K562 (cell line): Measurements from ENCODE around the gene HLCS. TPM values are rescaled to one million over a fixed set of nuclear protein-coding genes. Genes with fewer than 3 reads are reported as not detected.

ENCODE experiments used
- ATAC-seq: fragments of 200-7000 bp; cut with Tn5 transposase; 3 replicates; pipeline ENCODE4 v1.9.1; 2020; ENCODE audit warnings: moderate library complexity
- BruUV-seq: library from RNA; stranded (reverse); fragments of 400-500 nt; replicated peaks from 2 replicates; lab custom pipeline; 2021; lab: Mats Ljungman, UMichigan
- CTCF ChIA-PET: fragments of 300-600 bp; formaldehyde crosslinking; extraction: SDS; loops from one replicate; lab custom pipeline; 2021; ENCODE audit warnings: low intra/inter-chr PET ratio; lab: Yijun Ruan, JAX
- POLR2A ChIA-PET: fragments of 300-600, 350-650 bp; sonication (Branson Sonifier 250); formaldehyde crosslinking; extraction: SDS; loops from one replicate; lab custom pipeline; 2021; ENCODE audit warnings: antibody characterized with exemption, inconsistent platforms; lab: Yijun Ruan, JAX
- DNase-seq, 4 experiments: peaks; one replicate each; pipeline versions ENCODE4 v3.0.0 to v3.0.0-alpha.2; 2011 to 2018; ENCODE audit warnings: low spot score in 3 of 4, mixed read lengths in 3 of 4; ENCODE audit errors: extremely low read depth in 1 of 4
- FAIRE-seq: peaks from 2 replicates; lab custom pipeline; 2011; peaks lifted over from hg19 to GRCh38; lab: Jason Lieb, UNC
- H2AFZ ChIP-seq: 2 replicates; pipeline ENCODE4 v1.6.0; 2011; ENCODE audit warnings: low read depth, low read length, control low read depth, inconsistent platforms
- H3K27ac ChIP-seq: fragments of 200-600 bp; 3 replicates; pipeline ENCODE4 v1.8.0; 2011; ENCODE audit warnings: low read depth, mild to moderate bottlenecking, control low read depth, inconsistent platforms, low read length, moderate library complexity, mixed read lengths; ENCODE audit errors: extremely low read depth
- H3K27me3 ChIP-seq, 2 experiments: fragments of 300-600 bp in 1 of 2; 2 replicates in 1 of 2; 3 replicates in 1 of 2; pipeline versions ENCODE4 v1.6.0 to v1.8.0; 2011; ENCODE audit warnings: inconsistent platforms in 2 of 2, low read length in 2 of 2, mild to moderate bottlenecking in 1 of 2, mixed read lengths in 1 of 2, moderate library complexity in 1 of 2; ENCODE audit not compliant: control insufficient read depth in 2 of 2, insufficient read depth in 2 of 2
- H3K36me3 ChIP-seq: fragments of 300-600 bp; 3 replicates; pipeline ENCODE4 v1.8.0; 2011; ENCODE audit warnings: mild to moderate bottlenecking, low read length, inconsistent platforms; ENCODE audit not compliant: control insufficient read depth, insufficient read depth
- H3K4me1 ChIP-seq, 2 experiments: fragments of 200-600 bp in 1 of 2; replicated peaks in 1 of 2; 2 replicates in 1 of 2; 3 replicates in 1 of 2; pipeline versions ENCODE4 v1.5.1 to v1.8.0; 2011; ENCODE audit warnings: inconsistent platforms in 2 of 2, low read length in 2 of 2, mild to moderate bottlenecking in 1 of 2, mixed read lengths in 1 of 2, moderate library complexity in 1 of 2; ENCODE audit not compliant: control insufficient read depth in 2 of 2, insufficient read depth in 2 of 2
- H3K4me2 ChIP-seq: 2 replicates; pipeline ENCODE4 v1.6.1; 2011; ENCODE audit warnings: low read length, control low read depth, inconsistent platforms, mixed read lengths; ENCODE audit not compliant: insufficient read depth
- H3K4me3 ChIP-seq: fragments of 200-600 bp; sonication (generic), shearing (Covaris generic); 2 replicates; pipeline ENCODE4 v1.5.1; 2016; ENCODE audit warnings: control low read depth, inconsistent platforms
- H3K79me2 ChIP-seq: fragments of 200-600 bp; 3 replicates; pipeline ENCODE4 v1.8.0; 2011; ENCODE audit warnings: low read length, inconsistent platforms; ENCODE audit not compliant: control insufficient read depth, insufficient read depth
- H3K9ac ChIP-seq, 2 experiments: 2 replicates each; pipeline versions ENCODE4 v1.6.0 to v1.6.1; 2011; ENCODE audit warnings: low read depth in 2 of 2, low read length in 2 of 2, control low read depth in 1 of 2, inconsistent platforms in 1 of 2, mild to moderate bottlenecking in 1 of 2, mixed read lengths in 1 of 2; ENCODE audit not compliant: insufficient read depth in 1 of 2
- H3K9me1 ChIP-seq: one replicate; pipeline ENCODE4 v1.6.0; 2011; ENCODE audit warnings: inconsistent platforms, mild to moderate bottlenecking, low read length, moderate library complexity; ENCODE audit not compliant: control insufficient read depth, insufficient read depth
- H3K9me3 ChIP-seq: replicated peaks from 2 replicates; pipeline ENCODE4 v1.5.1; 2011; ENCODE audit warnings: low read depth, low read length, inconsistent platforms; ENCODE audit not compliant: control insufficient read depth, insufficient read depth
- H4K20me1 ChIP-seq: replicated peaks from 2 replicates; pipeline ENCODE4 v1.6.1; 2011; ENCODE audit warnings: low read length, inconsistent platforms, mixed read lengths; ENCODE audit not compliant: control insufficient read depth, insufficient read depth
- MAFF ChIP-seq: IDR thresholded peaks from 2 replicates; pipeline ENCODE4 v1.6.1; 2012; ENCODE audit warnings: low read length, improper control_type of control experiment
- PCBP1 ChIP-seq: fragments of 200-400 bp; formaldehyde crosslinking; IDR thresholded peaks from 2 replicates; pipeline ENCODE4 v1.6.1; 2018; ENCODE audit warnings: mild to moderate bottlenecking, low read depth, low read length; ENCODE audit not compliant: poor library complexity, severe bottlenecking
- SIX5 ChIP-seq, 2 experiments: IDR thresholded peaks; 2 replicates each; pipeline ENCODE4 v1.6.1; 2011; ENCODE audit warnings: low read length in 2 of 2, borderline replicate concordance in 1 of 2, low read depth in 1 of 2, mild to moderate bottlenecking in 1 of 2, moderate library complexity in 1 of 2; ENCODE audit not compliant: insufficient read depth in 1 of 2
- SMARCA4 ChIP-seq: fragments of 450-650 bp; IDR thresholded peaks from 2 replicates; pipeline ENCODE4 v1.6.1; 2016
- TOE1 ChIP-seq, 2 experiments: fragments of 450-650 bp in 1 of 2; sonication (generic) in 1 of 2; formaldehyde crosslinking in 1 of 2; IDR thresholded peaks; 2 replicates each; pipeline versions ENCODE4 v1.7.1 to v1.8.0; 2016 to 2022; ENCODE audit warnings: borderline replicate concordance in 2 of 2, mild to moderate bottlenecking in 2 of 2, antibody characterized with exemption in 1 of 2, inconsistent platforms in 1 of 2, low read depth in 1 of 2, missing genetic modification reagents in 1 of 2, moderate library complexity in 1 of 2
- ZC3H8 ChIP-seq: fragments of 450-650 bp; IDR thresholded peaks from 2 replicates; pipeline ENCODE4 v1.6.1; 2017
- ZNF140 ChIP-seq: fragments of 250-450 bp; sonication (Bioruptor Pico); IDR thresholded peaks from 2 replicates; pipeline ENCODE4 v1.8.0; 2021; ENCODE audit warnings: moderate library complexity, mild to moderate bottlenecking, inconsistent platforms
- ZNF253 ChIP-seq: fragments of 250-450 bp; sonication (Bioruptor Pico); conservative IDR thresholded peaks from 2 replicates; pipeline ENCODE4 v1.6.1; 2021; ENCODE audit warnings: mild to moderate bottlenecking
- WGBS: fragments of 100-300 bp; shearing (Covaris generic); methylation state at CpG from one replicate; pipeline ENCODE4 v1.1.6; 2016; ENCODE audit warnings: low coverage, mixed read lengths; ENCODE audit not compliant: insufficient coverage; ENCODE audit errors: missing lambda C conversion rate; 5-methylcytosine and 5-hydroxymethylcytosine counted together
- in situ Hi-C: fragments of 300-500 bp; cut with MboI; formaldehyde crosslinking; loops from 4 replicates; pipeline ENCODE4 v1.15.0; 2018; ENCODE audit warnings: inconsistent platforms, mixed read lengths
- intact Hi-C: fragments of 100-400 bp; cut with micrococcal nuclease; formaldehyde crosslinking; loops from 2 replicates; pipeline ENCODE4 v1.14.2; 2022
- polyA plus RNA-seq, 8 experiments: library from polyadenylated mRNA; depleted of rRNA in 4 of 8; stranded (reverse) in 5 of 8; unstranded in 3 of 8; fragments of >200 nt; fragmentation: Nextera tagmentation in 2 of 8; fragmentation: Illumina TruSeq in 1 of 8; extraction: Ambion mirVana in 2 of 8; extraction: Trizol in 1 of 8; gene quantifications; 2 replicates each; pipeline versions ENCODE4 v1.2.1 to v1.2.3, GENCODE V29; 2011 to 2014; ENCODE audit warnings: inconsistent platforms in 1 of 8, missing spikeins in 1 of 8
- total RNA-seq, 7 experiments: library from RNA; depleted of rRNA in 6 of 7; stranded (reverse); fragments of >200 nt in 6 of 7; fragmentation: Illumina TruSeq in 2 of 7; extraction: Trizol in 2 of 7; gene quantifications; 2 replicates each; pipeline versions ENCODE4 v1.2.1 to v1.2.3, GENCODE V29; 2011 to 2021; ENCODE audit warnings: low replicate concordance in 1 of 7
- TF ChIP-seq, protein P1 (sequence below), 2 experiments: fragments of 450-650 bp in 1 of 2; IDR thresholded peaks; 2 replicates each; pipeline ENCODE4 v1.6.1; 2011 to 2017; ENCODE audit warnings: low read depth in 2 of 2, antibody characterized with exemption in 1 of 2, borderline replicate concordance in 1 of 2, low read length in 1 of 2, mild to moderate bottlenecking in 1 of 2, mixed read lengths in 1 of 2; ENCODE audit not compliant: control insufficient read depth in 1 of 2
- TF ChIP-seq, protein P2 (sequence below): fragments of 250-450 bp; sonication (Bioruptor Pico); IDR thresholded peaks from 2 replicates; pipeline ENCODE4 v1.5.1; 2021; ENCODE audit warnings: mild to moderate bottlenecking

The HLCS gene
- total and polyA plus RNA-seq, 9 of the 15 experiments (the other 6 are each of a cell fraction or from before 2014, with no cell fraction given): 3.0 to 21.5 (median 17.1) TPM

DNA sequence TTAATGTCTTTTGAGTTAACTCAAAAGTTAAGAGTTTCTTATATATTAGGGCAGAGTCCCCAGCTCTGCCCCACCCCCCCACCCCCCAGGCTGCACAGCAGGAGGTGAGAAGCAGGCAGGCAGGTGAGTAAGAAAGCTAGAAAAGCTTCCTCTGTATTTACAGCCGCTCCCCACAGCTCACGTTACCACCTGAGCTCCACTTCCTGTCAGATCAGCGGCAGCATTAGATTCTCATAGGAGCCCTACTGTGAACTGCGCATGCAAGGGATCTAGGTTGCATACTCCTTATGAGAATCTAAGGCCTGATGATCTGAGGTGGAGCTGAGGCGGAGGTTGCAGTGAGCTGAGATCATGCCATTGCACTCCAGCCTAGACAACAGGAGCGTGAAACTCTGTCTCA is 185.6 kb downstream of the HLCS start:
- WGBS: 47% methylated on average over 5 of the region's 6 CpGs
- no peak for FAIRE-seq
- in situ Hi-C loops: no loop called here
- TF ChIP-seq ZNF253 (CRISPR knock-in tag) (no peak), SIX5 (IDR thresholded peaks at IDR 0.05; ENCODE audit: borderline replicate concordance in 1 of 2, insufficient read depth in 1 of 2, low read depth in 1 of 2, low read length in 2 of 2) (no peak), PCBP1 (no peak), SMARCA4 (no peak), ZNF140 (CRISPR knock-in tag) (no peak), MAFF (no peak), TOE1 (IDR thresholded peaks at IDR 0.05; ENCODE audit: borderline replicate concordance) (no peak), TOE1 (CRISPR knock-in tag; IDR thresholded peaks at IDR 0.05; ENCODE audit: borderline replicate concordance, low read depth) (no peak), ZC3H8 (no peak)
- TF ChIP-seq, protein P1, sequence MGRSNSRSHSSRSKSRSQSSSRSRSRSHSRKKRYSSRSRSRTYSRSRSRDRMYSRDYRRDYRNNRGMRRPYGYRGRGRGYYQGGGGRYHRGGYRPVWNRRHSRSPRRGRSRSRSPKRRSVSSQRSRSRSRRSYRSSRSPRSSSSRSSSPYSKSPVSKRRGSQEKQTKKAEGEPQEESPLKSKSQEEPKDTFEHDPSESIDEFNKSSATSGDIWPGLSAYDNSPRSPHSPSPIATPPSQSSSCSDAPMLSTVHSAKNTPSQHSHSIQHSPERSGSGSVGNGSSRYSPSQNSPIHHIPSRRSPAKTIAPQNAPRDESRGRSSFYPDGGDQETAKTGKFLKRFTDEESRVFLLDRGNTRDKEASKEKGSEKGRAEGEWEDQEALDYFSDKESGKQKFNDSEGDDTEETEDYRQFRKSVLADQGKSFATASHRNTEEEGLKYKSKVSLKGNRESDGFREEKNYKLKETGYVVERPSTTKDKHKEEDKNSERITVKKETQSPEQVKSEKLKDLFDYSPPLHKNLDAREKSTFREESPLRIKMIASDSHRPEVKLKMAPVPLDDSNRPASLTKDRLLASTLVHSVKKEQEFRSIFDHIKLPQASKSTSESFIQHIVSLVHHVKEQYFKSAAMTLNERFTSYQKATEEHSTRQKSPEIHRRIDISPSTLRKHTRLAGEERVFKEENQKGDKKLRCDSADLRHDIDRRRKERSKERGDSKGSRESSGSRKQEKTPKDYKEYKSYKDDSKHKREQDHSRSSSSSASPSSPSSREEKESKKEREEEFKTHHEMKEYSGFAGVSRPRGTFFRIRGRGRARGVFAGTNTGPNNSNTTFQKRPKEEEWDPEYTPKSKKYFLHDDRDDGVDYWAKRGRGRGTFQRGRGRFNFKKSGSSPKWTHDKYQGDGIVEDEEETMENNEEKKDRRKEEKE (IDR thresholded peaks at IDR 0.05; ENCODE audit: borderline replicate concordance in 1 of 2, control insufficient read depth in 1 of 2, low read depth in 2 of 2, low read length in 1 of 2): no peak
- TF ChIP-seq, protein P2, sequence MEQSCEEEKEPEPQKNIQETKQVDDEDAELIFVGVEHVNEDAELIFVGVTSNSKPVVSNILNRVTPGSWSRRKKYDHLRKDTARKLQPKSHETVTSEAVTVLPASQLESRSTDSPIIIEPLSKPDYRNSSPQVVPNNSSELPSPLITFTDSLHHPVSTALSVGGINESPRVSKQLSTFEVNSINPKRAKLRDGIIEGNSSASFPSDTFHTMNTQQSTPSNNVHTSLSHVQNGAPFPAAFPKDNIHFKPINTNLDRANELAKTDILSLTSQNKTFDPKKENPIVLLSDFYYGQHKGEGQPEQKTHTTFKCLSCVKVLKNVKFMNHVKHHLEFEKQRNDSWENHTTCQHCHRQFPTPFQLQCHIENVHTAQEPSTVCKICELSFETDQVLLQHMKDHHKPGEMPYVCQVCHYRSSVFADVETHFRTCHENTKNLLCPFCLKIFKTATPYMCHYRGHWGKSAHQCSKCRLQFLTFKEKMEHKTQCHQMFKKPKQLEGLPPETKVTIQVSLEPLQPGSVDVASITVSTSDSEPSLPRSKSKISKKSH (CRISPR knock-in tag): no peak

More for the DNA sequence above, 185.6 kb downstream of the HLCS start:
- H3K79me2 ChIP-seq: no peaks in the 10 kb centered on the region
- no peaks in the 10 kb centered on the region for H3K4me1 ChIP-seq
- H2AFZ ChIP-seq: no peak overlapping the region
- H3K9ac ChIP-seq: no peak overlapping the region
- POLR2A ChIA-PET: interaction anchor here (0.6 kb wide), 1 partner anchor 23 kb away, joined by 4 read pairs; no protein-coding TSS in a partner anchor
- H4K20me1 ChIP-seq: no peaks in the 10 kb centered on the region
- H3K27me3 ChIP-seq: no peaks in the 10 kb centered on the region
- no peak for DNase-seq
- H3K36me3 ChIP-seq: no peaks in the 10 kb centered on the region
- ATAC-seq: no peak
- intact Hi-C loops: no loop called here
- CTCF ChIA-PET: no interaction called here
- no peak overlapping the region for H3K4me3 ChIP-seq
- no peaks in the 10 kb centered on the region for H3K9me1 ChIP-seq
- no peaks in the 10 kb centered on the region for H3K9me3 ChIP-seq
- H3K27ac ChIP-seq: no peak overlapping the region
- BruUV-seq: no TSS peak
- no peak overlapping the region for H3K4me2 ChIP-seq
